Psoas muscle (tissue), 8 donors: ENCODE data around the gene C7orf57. TPM values are rescaled to one million over a fixed set of nuclear protein-coding genes. Genes with fewer than 3 reads are reported as not detected.

Experiments used
- ATAC-seq, 4 donors: fragments of 200-7000 bp; cut with Tn5 transposase; one replicate each; pipeline ENCODE4 v1.9.1; 2020; ENCODE audit warnings: moderate library complexity in 3 of 4, mild to moderate bottlenecking in 2 of 4
- DNase-seq, 2 donors: peaks; one replicate each; pipeline ENCODE4 v3.0.0-alpha.2; 2020
- H3K27ac ChIP-seq: fragments of 200-600 bp; one replicate; pipeline ENCODE4 v1.8.0; 2022
- H3K27me3 ChIP-seq, 3 donors: fragments of 200-600 bp in 1 of 3; one replicate each; pipeline versions ENCODE4 v1.6.1 to v1.8.0; 2013 to 2022; ENCODE audit warnings: low read length in 2 of 3, mild to moderate bottlenecking in 2 of 3, moderate library complexity in 1 of 3; ENCODE audit not compliant: insufficient read depth in 3 of 3
- H3K36me3 ChIP-seq, 2 donors: fragments of 200-600 bp in 1 of 2; one replicate each; pipeline versions ENCODE4 v1.6.1 to v1.8.0; 2013 to 2022; ENCODE audit warnings: low read depth in 1 of 2, mild to moderate bottlenecking in 1 of 2, moderate library complexity in 1 of 2; ENCODE audit not compliant: insufficient read depth in 1 of 2
- H3K4me1 ChIP-seq: fragments of 200-600 bp; one replicate; pipeline ENCODE4 v1.8.0; 2022
- H3K4me3 ChIP-seq: fragments of 200-600 bp; one replicate; pipeline ENCODE4 v1.8.0; 2022; ENCODE audit warnings: mild to moderate bottlenecking
- H3K9me3 ChIP-seq: fragments of 200-600 bp; one replicate; pipeline ENCODE4 v1.8.0; 2022
- CTCF ChIP-seq: fragments of 200-600 bp; IDR thresholded peaks from one replicate; pipeline ENCODE4 v1.8.0; 2022; ENCODE audit warnings: antibody characterized with exemption
- WGBS, 3 donors: extraction: QIAGEN DNeasy Blood & Tissue Kit; methylation state at CpG; one replicate each; pipeline versions ENCODE4 v1.1.6 to v1.1.7; 2013; 5-methylcytosine and 5-hydroxymethylcytosine counted together
- intact Hi-C, 2 donors: fragments of 100-400 bp; cut with DNase I; formaldehyde crosslinking; loops; one replicate each; pipeline versions ENCODE4 v1.11.0 to v1.14.2; 2022
- polyA plus RNA-seq, 3 donors: library from polyadenylated mRNA; stranded (reverse); fragments of 200-250 nt; gene quantifications; one replicate each; pipeline ENCODE4 v1.2.3, GENCODE V29; 2013
- total RNA-seq, 4 donors: library from RNA; stranded (reverse); fragmentation: NEBNext Ultra II Directional in 2 of 4; extraction: Animal tissue kit (Norgen Biotek cat#: 25700) in 2 of 4; gene quantifications; one replicate each; pipeline versions ENCODE4 v1.2.1 to v1.2.4, GENCODE V29; 2021 to 2023
- donor health status: healthy with polysubstance abuse.
- donor health status: DM: no; HTN: no; CAD: no; lungs with moderate emphysema.
- donor health status: Bipolar disorder and iron deficiency.
- donor health status: healthy.
- donor health status: DM: yes; HTN: yes; CAD: no.
- donor health status: DM: no; HTN: no; CAD: no.
- donor health status: DM: no; HTN: no; CAD: no.
- donor health status: DM: yes; HTN: yes; CAD: no.

C7orf57 gene
- total and polyA plus RNA-seq, 7 donors = 0.01 to 0.06 TPM; not detected in 5

DNA sequence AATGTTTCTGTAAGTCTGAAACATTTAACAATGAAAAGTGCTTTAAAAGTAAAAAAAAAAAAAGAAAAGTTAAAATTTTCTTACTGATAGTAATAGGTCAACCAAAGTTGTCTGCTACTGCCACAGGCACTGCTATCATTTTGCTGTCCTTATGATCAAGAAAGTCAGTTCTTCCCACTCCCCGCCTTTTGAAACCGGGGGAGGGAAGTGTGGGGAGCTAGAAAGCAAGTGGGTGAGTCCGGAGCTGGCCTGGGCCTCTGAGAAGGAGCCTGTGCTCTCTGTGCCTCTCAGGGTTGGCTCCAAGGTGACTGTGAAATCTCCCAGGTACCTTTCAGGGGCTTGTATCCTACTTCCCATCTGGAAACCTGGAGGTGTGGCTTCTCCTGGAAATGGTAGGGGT is 7.3 kb downstream of the C7orf57 start:
- intact Hi-C loops = no loop called here
- no peak for DNase-seq
- WGBS, 3 donors = 50 to 75% (median 57%) methylated on average over 3 of the region's 3 CpGs
- H3K9me3 ChIP-seq = no peaks in the 10 kb centered on the region
- TF ChIP-seq CTCF = no peak
- H3K4me1 ChIP-seq = no peaks in the 10 kb centered on the region
- H3K27me3 ChIP-seq = peaks cover 0 to 4% (median 0%) of the 10 kb centered on the region in 3 donors
- no peak overlapping the region for H3K27ac ChIP-seq
- no peak overlapping the region for H3K4me3 ChIP-seq
- no peaks in the 10 kb centered on the region for H3K36me3 ChIP-seq
- no peak for ATAC-seq

DNA sequence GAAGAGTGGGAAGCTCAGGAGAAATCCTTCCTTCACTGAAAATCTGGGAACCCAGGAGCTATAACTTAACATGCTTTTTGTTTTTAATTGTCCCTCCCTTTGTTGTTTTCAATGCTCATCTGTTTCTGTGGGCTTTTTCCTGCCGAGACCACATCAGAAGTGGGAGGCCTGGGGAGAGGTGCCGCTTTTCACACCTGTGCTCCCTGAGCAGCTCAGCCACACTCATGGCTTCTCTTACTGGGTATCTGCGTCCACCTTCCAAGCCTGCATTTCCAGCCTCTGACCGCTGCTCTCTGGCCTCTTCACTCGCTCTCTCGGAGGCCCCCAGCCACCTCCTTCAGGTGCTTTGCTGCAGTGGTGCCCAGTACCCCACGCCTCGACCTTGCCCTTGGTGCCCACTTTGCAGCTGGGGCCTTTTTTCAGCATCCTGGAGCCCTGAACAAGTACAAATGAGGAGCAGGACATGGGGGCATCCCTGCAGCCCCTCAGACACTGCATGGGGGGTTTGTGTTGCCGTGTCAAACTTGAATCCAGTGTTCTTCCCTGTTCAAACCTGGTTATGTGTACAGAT is 9.9 kb downstream of the C7orf57 start:
- 65 to 75% (median 71%) methylated on average over 9 of the region's 9 CpGs for WGBS, 3 donors
- Histone ChIP-seq H3K27ac (no peak overlapping the region), H3K9me3 (no peaks in the 10 kb centered on the region), H3K36me3 (no peaks in the 10 kb centered on the region), H3K27me3 (peaks cover 0 to 4% (median 0%) of the 10 kb centered on the region in 3 donors), H3K4me3 (no peak overlapping the region), H3K4me1 (no peaks in the 10 kb centered on the region)
- ATAC-seq (no peak), DNase-seq (no peak)
- intact Hi-C loops = no loop called here
- TF ChIP-seq CTCF = no peak

- no peak for DNase-seq
- ATAC-seq = no peak
- no peaks in the 10 kb centered on the region for H3K4me1 ChIP-seq
- no peaks in the 10 kb centered on the region for H3K36me3 ChIP-seq
- no peak overlapping the region for H3K27ac ChIP-seq
- peaks cover 0 to 4% (median 0%) of the 10 kb centered on the region in 3 donors for H3K27me3 ChIP-seq
- 29 to 32% (median 31%) methylated on average over 14 of the region's 14 CpGs for WGBS, 3 donors
- no peaks in the 10 kb centered on the region for H3K9me3 ChIP-seq
- no peak for TF ChIP-seq CTCF
- no peak overlapping the region for H3K4me3 ChIP-seq
- intact Hi-C loops = no loop called here
Observed at GRCh38 chr7:48046458-48046857, 11.1 kb downstream of the C7orf57 start.

- H3K36me3 ChIP-seq = no peaks in the 10 kb centered on the region
- ATAC-seq (peak in 1 of 4 donors; percentile 56), DNase-seq (no peak)
- H3K4me3 ChIP-seq = no peak overlapping the region
- intact Hi-C loops = no loop called here
- H3K9me3 ChIP-seq = no peaks in the 10 kb centered on the region
- WGBS, 3 donors = 81 to 83% (median 82%) methylated on average over 8 of the region's 8 CpGs
- no peak for TF ChIP-seq CTCF
- H3K27me3 ChIP-seq = peaks cover 0 to 4% (median 0%) of the 10 kb centered on the region in 3 donors
- no peak overlapping the region for H3K27ac ChIP-seq
- H3K4me1 ChIP-seq = no peaks in the 10 kb centered on the region
Observed at GRCh38 chr7:48048113-48048512, 12.8 kb downstream of the C7orf57 start.

GRCh38 chr7:48049850-48050249 is 14.5 kb downstream of the C7orf57 start:
- Histone ChIP-seq H3K36me3 (no peaks in the 10 kb centered on the region), H3K27ac (no peak overlapping the region), H3K4me3 (no peak overlapping the region), H3K9me3 (no peaks in the 10 kb centered on the region), H3K4me1 (no peaks in the 10 kb centered on the region), H3K27me3 (peaks cover 0 to 4% (median 0%) of the 10 kb centered on the region in 3 donors)
- no peak for DNase-seq
- no peak for ATAC-seq
- no peak for TF ChIP-seq CTCF
- 80 to 82% (median 81%) methylated on average over 8 of the region's 8 CpGs for WGBS, 3 donors
- intact Hi-C loops = no loop called here
